GM18505 (cell line): ENCODE data around the gene AP5Z1.

Source experiments
- ATAC-seq: cut with Tn5 transposase; IDR thresholded peaks from one replicate; pipeline ENCODE4 v1.9.1; 2021; ENCODE audit not compliant: unreplicated experiment
- POLR2A ChIP-seq: IDR thresholded peaks from 4 replicates; pipeline ENCODE4 v1.6.1; 2011; ENCODE audit warnings: borderline replicate concordance; ENCODE audit not compliant: insufficient read depth, insufficient read length; ENCODE audit errors: extremely low read depth

AP5Z1 gene

GRCh38 chr7:4828720-4829383 is 53.4 kb downstream of the AP5Z1 start:
- TF ChIP-seq POLR2A: no peak
- ATAC-seq: no peak

DNA sequence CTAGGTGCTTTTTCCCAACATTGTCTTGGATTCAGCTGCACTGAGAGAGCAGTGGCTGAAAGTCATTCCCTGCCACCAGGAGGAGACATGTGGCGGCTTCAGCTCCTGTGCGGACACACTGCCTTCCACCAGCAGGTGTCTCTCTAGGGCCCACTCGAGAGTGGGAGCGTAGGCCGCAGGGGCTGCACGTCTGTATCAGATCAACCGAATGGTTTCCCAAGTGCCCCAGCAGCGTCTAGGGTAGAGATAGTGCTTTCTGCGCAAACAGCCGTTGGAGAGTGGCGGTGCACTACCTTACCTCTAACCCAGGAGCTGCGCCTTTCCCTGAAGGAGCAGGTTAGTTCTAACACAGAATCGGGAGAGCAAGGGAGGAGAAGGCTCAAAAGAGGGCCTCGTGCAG is 54.8 kb downstream of the AP5Z1 start:
- no peak for ATAC-seq
- no peak for TF ChIP-seq POLR2A

GRCh38 chr7:4831723-4832495 is 56.5 kb downstream of the AP5Z1 start:
- no peak for TF ChIP-seq POLR2A
- ATAC-seq: no peak

- TF ChIP-seq POLR2A: no peak
- no peak for ATAC-seq
Measured at GRCh38 chr7:4832711-4833110, 57.3 kb downstream of the AP5Z1 start.

DNA sequence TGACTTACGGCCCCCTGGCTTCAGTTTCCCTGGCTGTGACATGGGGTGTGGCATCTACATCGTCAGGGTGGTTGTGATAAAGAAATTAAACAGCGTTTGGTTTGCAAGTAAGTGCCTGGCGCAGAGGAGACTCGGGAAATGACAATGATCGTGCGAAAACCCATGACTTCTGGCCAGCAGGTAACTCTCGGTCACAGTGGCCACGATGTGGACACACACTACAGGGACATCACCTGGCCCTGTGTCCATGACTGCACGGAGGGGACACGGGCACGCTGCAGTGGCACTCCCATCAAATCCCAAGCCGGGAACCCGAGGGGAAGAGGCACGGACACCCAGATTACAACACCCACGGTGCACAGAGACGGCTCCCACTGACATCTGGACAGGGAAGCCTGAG is 57.8 kb downstream of the AP5Z1 start:
- TF ChIP-seq POLR2A: no peak
- ATAC-seq: no peak

DNA sequence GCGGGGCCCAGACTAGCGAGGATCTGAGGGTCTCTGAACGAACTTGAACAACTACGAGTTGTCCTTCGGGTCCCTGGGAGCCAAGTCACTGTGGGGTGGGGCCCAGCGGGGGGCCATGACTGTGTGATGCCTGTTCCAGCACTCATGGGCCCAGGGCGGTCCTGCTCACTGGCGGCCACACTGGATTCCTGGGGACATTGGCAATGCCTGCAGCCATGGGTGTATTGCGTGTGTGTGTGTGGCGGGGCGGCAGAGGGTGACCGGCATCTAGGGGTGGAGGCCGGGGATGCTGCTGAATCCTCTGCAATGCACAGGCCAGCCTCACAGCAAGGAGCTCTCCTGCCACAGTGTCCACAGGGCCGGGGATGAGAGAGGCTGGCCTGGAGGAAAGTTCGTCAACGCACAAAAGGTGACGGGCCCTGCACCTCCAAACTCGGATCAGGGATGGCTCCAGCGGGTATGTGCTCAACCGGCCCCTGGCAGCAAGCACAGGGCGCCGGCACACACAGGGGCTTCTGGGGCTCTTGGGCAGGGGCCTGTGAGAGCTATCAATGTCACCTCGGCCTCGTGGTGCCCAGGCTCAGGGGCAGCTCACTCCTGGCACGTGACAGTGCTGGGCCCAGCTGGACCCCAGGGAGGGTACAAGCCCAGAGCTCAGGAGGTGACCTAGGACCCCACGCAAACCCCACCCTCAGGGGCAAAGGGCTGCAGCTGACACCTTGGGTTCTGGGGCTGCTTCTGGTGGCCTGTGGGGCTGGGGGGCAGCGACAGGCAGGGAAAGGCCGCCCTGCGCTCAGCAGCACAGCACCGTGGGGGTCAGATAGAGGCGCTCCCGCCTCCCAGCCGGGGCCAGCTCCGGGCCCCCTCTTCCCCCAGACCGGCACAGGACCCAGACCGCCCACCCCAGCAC is 58.5 kb downstream of the AP5Z1 start:
- TF ChIP-seq POLR2A: no peak
- ATAC-seq: no peak

- TF ChIP-seq POLR2A: no peak
- no peak for ATAC-seq
Measured at GRCh38 chr7:4834601-4835397, 59.4 kb downstream of the AP5Z1 start.

- TF ChIP-seq POLR2A: no peak
- ATAC-seq: no peak
Measured at GRCh38 chr7:4835398-4836205, 60.2 kb downstream of the AP5Z1 start.

DNA sequence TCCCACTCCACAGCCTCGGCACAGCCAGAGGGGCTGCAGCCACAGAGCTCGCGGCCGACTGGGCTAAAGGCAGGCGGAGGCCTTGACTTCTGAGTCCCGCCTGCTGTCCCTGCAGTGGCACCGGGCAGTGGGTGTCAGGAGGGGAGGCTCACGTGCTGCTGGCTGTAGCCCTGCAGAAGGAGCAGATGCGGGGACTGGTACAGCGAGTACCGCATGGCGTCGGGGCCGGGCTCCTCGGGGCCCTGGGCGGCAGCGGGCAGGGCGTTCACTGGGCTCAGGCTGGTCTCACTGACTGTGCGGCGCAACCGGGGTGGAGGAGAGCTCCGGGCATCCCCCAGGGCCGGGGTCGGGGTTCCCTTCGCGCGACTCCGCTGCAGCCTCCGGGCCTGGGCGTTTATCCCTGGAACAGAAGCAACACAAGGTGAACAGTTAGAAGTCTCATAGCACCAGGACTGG is 60.8 kb downstream of the AP5Z1 start:
- TF ChIP-seq POLR2A: no peak
- no peak for ATAC-seq

GRCh38 chr7:4837041-4837802 is 61.8 kb downstream of the AP5Z1 start:
- no peak for ATAC-seq
- no peak for TF ChIP-seq POLR2A
